ENCODE results near the gene LYSMD1.

DNA sequence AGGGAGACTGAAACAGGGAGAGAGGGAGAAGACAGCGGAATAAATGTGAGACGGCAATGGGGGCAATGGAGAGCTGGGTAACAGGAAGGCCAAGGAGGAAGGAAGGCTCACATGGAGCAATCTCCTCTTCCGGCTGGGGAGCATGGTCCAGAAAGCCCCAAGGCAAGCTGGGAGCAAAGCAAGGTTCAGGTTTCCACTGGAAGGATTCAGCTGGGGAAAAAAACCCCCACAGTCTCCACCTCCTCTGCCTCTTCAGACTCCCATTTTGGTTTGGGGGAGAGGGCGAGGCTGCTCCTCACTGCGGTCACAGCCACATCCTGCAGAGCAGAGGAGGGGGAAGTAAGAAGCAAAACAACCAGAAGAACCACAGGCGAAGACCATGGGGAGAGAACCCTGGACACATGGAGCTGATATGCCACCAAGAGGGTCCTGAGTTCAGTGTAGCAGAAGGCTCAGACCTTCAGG is 8.6 kb downstream of the LYSMD1 start:
- TF ChIP-seq, protein P1, sequence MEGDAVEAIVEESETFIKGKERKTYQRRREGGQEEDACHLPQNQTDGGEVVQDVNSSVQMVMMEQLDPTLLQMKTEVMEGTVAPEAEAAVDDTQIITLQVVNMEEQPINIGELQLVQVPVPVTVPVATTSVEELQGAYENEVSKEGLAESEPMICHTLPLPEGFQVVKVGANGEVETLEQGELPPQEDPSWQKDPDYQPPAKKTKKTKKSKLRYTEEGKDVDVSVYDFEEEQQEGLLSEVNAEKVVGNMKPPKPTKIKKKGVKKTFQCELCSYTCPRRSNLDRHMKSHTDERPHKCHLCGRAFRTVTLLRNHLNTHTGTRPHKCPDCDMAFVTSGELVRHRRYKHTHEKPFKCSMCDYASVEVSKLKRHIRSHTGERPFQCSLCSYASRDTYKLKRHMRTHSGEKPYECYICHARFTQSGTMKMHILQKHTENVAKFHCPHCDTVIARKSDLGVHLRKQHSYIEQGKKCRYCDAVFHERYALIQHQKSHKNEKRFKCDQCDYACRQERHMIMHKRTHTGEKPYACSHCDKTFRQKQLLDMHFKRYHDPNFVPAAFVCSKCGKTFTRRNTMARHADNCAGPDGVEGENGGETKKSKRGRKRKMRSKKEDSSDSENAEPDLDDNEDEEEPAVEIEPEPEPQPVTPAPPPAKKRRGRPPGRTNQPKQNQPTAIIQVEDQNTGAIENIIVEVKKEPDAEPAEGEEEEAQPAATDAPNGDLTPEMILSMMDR (conservative IDR thresholded peaks at IDR 0.05 in 1 of 2, IDR thresholded peaks at IDR 0.05 in 1 of 2; ENCODE audit: low read depth in 1 of 2, low read length in 2 of 2), result no peak
- TF ChIP-seq EZH2 (IDR thresholded peaks at IDR 0.05; ENCODE audit: low read length, missing control alignments), result no peak

All from fibroblast of lung (primary cell).